Endodermal cell (in vitro differentiated cells): Measurements from ENCODE around the gene RUNDC1. TPM values are rescaled to one million over a fixed set of nuclear protein-coding genes. Genes with fewer than 3 reads are reported as not detected.

Source experiments
- DNase-seq: peaks from one replicate; pipeline ENCODE4 v3.0.0-alpha.2; 2017
- H3K27ac ChIP-seq: 2 replicates; pipeline ENCODE4 v1.5.1; 2013; ENCODE audit warnings: mild to moderate bottlenecking, low read depth, low read length, moderate library complexity
- H3K27me3 ChIP-seq: 2 replicates; pipeline ENCODE4 v1.6.1; 2013; ENCODE audit warnings: mild to moderate bottlenecking, low read length, moderate library complexity; ENCODE audit not compliant: insufficient read depth, control insufficient read depth, poor library complexity, severe bottlenecking
- H3K36me3 ChIP-seq: 2 replicates; pipeline ENCODE4 v1.7.0; 2013; ENCODE audit warnings: mild to moderate bottlenecking, low read length, moderate library complexity; ENCODE audit not compliant: control insufficient read depth, insufficient read depth
- H3K4me1 ChIP-seq: one replicate; pipeline ENCODE4 v1.7.0; 2013; ENCODE audit warnings: low read length; ENCODE audit not compliant: control insufficient read depth, insufficient read depth
- H3K4me3 ChIP-seq: 2 replicates; pipeline ENCODE4 v1.5.1; 2013; ENCODE audit warnings: mild to moderate bottlenecking, low read length, moderate library complexity
- H3K9ac ChIP-seq: 2 replicates; pipeline ENCODE4 v1.6.1; 2013; ENCODE audit warnings: mild to moderate bottlenecking, low read length, moderate library complexity; ENCODE audit not compliant: poor library complexity, severe bottlenecking; ENCODE audit errors: extremely low read depth
- H3K9me3 ChIP-seq: 2 replicates; pipeline ENCODE4 v1.6.1; 2013; ENCODE audit warnings: mild to moderate bottlenecking, low read length, moderate library complexity; ENCODE audit not compliant: control insufficient read depth
- H3K27ac Mint-ChIP-seq: 2 replicates; pipeline ENCODE4 v1.8.0; 2020; ENCODE audit warnings: mixed read lengths
- H3K27me3 Mint-ChIP-seq: 2 replicates; pipeline ENCODE4 v1.8.0; 2021; ENCODE audit warnings: mild to moderate bottlenecking, mixed read lengths; ENCODE audit not compliant: insufficient read depth
- H3K36me3 Mint-ChIP-seq: 2 replicates; pipeline ENCODE4 v1.8.0; 2020; ENCODE audit warnings: low read depth, mixed read lengths
- H3K4me1 Mint-ChIP-seq: 2 replicates; pipeline ENCODE4 v1.8.0; 2020; ENCODE audit warnings: mixed read lengths
- H3K4me3 Mint-ChIP-seq: 2 replicates; pipeline ENCODE4 v1.8.0; 2020; ENCODE audit warnings: mild to moderate bottlenecking, moderate library complexity, mixed read lengths
- H3K9me3 Mint-ChIP-seq: 2 replicates; pipeline ENCODE4 v1.8.0; 2020; ENCODE audit warnings: mild to moderate bottlenecking, mixed read lengths
- WGBS, 2 experiments: methylation state at CpG; one replicate each; pipeline versions ENCODE4 v1.1.5 to v1.1.7; 2013; ENCODE audit warnings: missing lambda C conversion rate in 2 of 2, mixed read lengths in 1 of 2; ENCODE audit not compliant: insufficient coverage in 1 of 2, insufficient read length in 1 of 2; 5-methylcytosine and 5-hydroxymethylcytosine counted together
- total RNA-seq, 2 donors: library from RNA; stranded (reverse); fragmentation: NEBNext Ultra II Directional in 1 of 2; extraction: Animal tissue kit (Norgen Biotek cat#: 25700) in 1 of 2; gene quantifications; 2 replicates in 1 of 2; 3 replicates in 1 of 2; pipeline ENCODE4 v1.2.1, GENCODE V29; 2021
- TF ChIP-seq, protein P1 (sequence below): fragments of 200-600 bp; sonication (generic); conservative IDR thresholded peaks from 2 replicates; pipeline ENCODE4 v1.5.0; 2021; ENCODE audit warnings: antibody characterized with exemption, mild to moderate bottlenecking

RUNDC1 gene
- total RNA-seq, 2 donors from 2014 or later = 17.7 to 18.5 TPM

DNA sequence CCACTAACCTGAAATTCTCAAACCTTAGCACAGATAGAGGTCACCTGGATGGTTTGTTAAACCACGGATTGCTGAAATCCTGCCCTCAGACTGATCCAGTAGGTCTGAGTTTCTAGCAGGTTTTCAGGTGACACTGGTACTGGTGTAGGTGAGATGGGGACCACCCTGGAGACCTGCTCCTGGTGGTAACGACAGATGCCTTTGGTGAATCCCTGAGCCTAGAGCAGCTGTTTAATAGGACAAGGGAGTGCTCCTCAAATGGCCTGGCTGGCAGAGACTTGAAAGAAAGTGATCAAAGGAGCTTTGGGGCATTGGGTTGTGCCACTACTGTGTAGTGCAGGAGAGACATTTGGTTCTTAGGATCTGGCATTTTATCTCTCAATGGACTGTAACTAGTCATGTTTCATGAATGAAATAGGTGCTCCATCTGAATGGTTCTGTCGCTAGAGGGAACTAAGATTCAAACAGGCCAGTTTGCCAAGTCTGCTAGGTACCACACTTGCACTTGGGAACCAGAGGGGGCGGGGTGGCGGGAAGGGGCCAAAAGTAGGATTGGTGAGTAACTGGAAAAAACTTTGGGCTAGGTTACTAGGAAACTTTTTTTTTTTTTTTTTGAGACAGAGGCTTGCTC is 23.3 kb downstream of the RUNDC1 start:
- TF ChIP-seq, protein P1, sequence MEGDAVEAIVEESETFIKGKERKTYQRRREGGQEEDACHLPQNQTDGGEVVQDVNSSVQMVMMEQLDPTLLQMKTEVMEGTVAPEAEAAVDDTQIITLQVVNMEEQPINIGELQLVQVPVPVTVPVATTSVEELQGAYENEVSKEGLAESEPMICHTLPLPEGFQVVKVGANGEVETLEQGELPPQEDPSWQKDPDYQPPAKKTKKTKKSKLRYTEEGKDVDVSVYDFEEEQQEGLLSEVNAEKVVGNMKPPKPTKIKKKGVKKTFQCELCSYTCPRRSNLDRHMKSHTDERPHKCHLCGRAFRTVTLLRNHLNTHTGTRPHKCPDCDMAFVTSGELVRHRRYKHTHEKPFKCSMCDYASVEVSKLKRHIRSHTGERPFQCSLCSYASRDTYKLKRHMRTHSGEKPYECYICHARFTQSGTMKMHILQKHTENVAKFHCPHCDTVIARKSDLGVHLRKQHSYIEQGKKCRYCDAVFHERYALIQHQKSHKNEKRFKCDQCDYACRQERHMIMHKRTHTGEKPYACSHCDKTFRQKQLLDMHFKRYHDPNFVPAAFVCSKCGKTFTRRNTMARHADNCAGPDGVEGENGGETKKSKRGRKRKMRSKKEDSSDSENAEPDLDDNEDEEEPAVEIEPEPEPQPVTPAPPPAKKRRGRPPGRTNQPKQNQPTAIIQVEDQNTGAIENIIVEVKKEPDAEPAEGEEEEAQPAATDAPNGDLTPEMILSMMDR = peak; percentile 21
- Histone ChIP-seq H3K27me3 (no peaks in the 10 kb centered on the region), H3K9ac (no peak overlapping the region), H3K4me3 (no peak overlapping the region), H3K4me1 (peaks cover 2% of the 10 kb centered on the region), H3K36me3 (peaks cover 51% of the 10 kb centered on the region), H3K9me3 (no peaks in the 10 kb centered on the region), H3K27ac (no peak overlapping the region)
- peaks cover 55% of the 10 kb centered on the region for H3K36me3 Mint-ChIP-seq
- DNase-seq = peak; percentile 81
- peak overlapping the region; percentile 40 for H3K27ac Mint-ChIP-seq
- H3K4me3 Mint-ChIP-seq = no peak overlapping the region
- WGBS, 2 experiments = 97 to 100% methylated on average over 3 to 5 of the region's 5 CpGs
- peaks cover 17% of the 10 kb centered on the region for H3K4me1 Mint-ChIP-seq
- no peaks in the 10 kb centered on the region for H3K9me3 Mint-ChIP-seq
- no peaks in the 10 kb centered on the region for H3K27me3 Mint-ChIP-seq

DNA sequence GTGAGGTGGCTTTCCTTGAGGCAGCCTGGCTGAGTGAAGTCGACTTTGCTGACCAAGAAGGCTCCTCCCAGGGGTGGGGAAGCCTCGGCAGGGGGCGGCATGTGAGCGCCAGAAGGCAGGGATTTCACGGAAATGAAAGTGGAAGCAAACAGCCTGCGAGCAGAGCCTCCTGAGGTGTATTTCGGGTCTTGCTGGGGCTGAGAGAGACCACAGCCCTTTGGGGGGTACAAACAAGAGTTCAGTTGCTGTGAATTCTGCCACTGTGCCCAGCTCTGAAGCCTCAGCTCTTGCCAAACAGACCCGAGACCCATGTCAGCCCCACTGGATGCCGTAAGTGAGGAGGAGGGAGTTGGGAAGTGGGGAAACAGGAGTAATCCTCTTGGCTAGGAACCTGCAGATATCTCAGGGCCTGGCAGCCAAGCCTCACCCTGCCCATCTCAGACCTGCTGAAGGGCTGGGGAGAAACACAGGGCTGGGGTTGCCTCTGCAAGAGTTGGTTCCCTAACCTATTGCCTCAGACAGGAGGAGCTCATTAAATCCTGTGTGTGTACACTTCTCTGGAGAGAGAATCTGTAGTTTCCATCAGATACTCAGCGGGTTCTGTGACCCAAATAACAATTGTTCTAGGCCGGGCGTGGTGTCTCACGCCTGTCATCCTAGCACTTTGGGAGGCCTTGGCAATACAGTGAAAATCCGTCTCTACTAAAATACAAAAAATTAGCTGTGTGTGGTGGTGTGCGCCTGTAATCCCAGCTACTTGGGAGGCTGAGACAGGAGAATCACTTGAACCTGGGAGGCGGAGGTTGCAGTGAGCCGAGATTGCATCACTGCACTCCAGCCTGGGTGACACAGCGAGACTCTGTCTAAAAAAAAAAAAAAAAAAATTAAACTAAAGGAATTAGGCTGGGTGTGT is 26.5 kb downstream of the RUNDC1 start, which contains the start of gene IFI35:
TSS of gene IFI35 (plus strand) at position 146 of the 913 bp plus-strand sequence. CDS start at position 310, 164 bp downstream.
- Histone ChIP-seq H3K9ac (peak within 1 kb of the TSS; percentile 60), H3K27ac (peak within 1 kb of the TSS; percentile 61), H3K4me1 (peaks cover 2% of the 10 kb centered on the region), H3K36me3 (peaks cover 25% of the 10 kb centered on the region), H3K9me3 (no peaks in the 10 kb centered on the region), H3K4me3 (peak within 1 kb of the TSS; percentile 79), H3K27me3 (no peaks in the 10 kb centered on the region)
- Mint-ChIP-seq H3K4me1 (peaks cover 9% of the 10 kb centered on the region), H3K9me3 (no peaks in the 10 kb centered on the region), H3K4me3 (peak within 1 kb of the TSS; percentile 57), H3K27me3 (no peaks in the 10 kb centered on the region), H3K27ac (peak within 1 kb of the TSS; percentile 96), H3K36me3 (peaks cover 29% of the 10 kb centered on the region)
- WGBS, 2 experiments = 57 to 60% methylated on average over 11 to 18 of the region's 18 CpGs
- peak; percentile 96 for DNase-seq
- TF ChIP-seq, protein P1 = peak; percentile 32

DNA sequence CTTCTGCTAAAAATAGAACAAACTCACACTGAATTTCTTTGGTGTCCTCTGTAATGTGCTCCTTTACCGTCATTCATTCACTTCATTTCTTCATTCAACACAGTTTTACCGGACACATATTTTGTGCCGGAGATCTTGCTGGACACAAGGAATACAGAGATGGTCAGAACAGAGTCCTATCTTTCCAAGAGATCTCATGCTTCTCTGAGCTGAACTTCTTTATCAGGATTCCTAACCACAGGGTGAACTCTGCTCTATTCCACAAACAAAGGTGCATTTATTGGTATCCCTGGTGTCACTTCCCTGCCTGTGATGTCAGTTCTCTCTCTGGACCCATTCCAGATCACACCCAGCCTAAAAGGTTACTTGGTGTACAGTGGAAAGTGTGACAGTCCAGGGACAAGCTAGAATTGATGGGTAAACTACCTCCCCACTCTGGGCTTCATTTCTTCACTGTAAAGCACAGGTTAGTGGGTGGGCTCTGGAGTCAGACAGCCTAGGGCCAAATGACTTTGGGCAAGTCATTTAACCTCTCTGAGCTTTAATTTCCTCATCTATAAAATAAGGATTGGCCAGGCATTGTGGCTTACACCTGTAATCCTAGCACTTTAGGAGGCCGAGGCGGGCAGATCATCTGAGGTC is 30.4 kb downstream of the RUNDC1 start:
- H3K9ac ChIP-seq = no peak overlapping the region
- Mint-ChIP-seq H3K9me3 (no peaks in the 10 kb centered on the region), H3K27ac (no peak overlapping the region), H3K27me3 (no peaks in the 10 kb centered on the region), H3K4me3 (no peak overlapping the region), H3K4me1 (peaks cover 27% of the 10 kb centered on the region), H3K36me3 (peaks cover 20% of the 10 kb centered on the region)
- H3K27me3 ChIP-seq = no peaks in the 10 kb centered on the region
- no peak overlapping the region for H3K4me3 ChIP-seq
- TF ChIP-seq, protein P1 = no peak
- DNase-seq = no peak
- H3K36me3 ChIP-seq = peaks cover 13% of the 10 kb centered on the region
- 87 to 98% methylated on average over 5 of the region's 5 CpGs for WGBS, 2 experiments
- peaks cover 2% of the 10 kb centered on the region for H3K4me1 ChIP-seq
- no peaks in the 10 kb centered on the region for H3K9me3 ChIP-seq
- no peak overlapping the region for H3K27ac ChIP-seq
